ENCODE measurements around the gene USP17L22.
"Not testable (repeated sequence)": the region's sequence is repeated elsewhere in the genome, so short reads cannot be mapped to it uniquely, and the experiment has no call there.

USP17L22 gene, protein sequence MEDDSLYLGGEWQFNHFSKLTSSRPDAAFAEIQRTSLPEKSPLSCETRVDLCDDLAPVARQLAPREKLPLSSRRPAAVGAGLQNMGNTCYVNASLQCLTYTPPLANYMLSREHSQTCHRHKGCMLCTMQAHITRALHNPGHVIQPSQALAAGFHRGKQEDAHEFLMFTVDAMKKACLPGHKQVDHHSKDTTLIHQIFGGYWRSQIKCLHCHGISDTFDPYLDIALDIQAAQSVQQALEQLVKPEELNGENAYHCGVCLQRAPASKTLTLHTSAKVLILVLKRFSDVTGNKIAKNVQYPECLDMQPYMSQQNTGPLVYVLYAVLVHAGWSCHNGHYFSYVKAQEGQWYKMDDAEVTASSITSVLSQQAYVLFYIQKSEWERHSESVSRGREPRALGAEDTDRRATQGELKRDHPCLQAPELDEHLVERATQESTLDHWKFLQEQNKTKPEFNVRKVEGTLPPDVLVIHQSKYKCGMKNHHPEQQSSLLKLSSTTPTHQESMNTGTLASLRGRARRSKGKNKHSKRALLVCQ

DNA sequence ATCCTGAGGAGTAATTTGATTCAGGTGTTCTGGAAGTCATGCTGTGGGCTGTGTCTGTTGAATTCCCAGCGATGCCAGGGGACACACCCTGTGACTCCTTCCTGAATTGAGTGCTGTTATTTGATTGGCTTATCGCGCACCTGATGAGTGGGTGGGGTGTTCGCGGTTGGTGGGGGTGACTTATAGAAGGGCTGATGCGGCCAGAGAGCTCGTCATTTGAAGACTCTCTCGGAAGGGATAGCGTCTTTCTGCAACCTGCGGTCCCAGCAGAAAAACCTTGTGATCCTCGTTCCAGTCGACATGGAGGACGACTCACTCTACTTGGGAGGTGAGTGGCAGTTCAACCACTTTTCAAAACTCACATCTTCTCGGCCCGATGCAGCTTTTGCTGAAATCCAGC is at the start of gene USP17L22:
Gene USP17L22, plus strand, starts transcription at position 301 of the 400 bp plus-strand sequence. Its CDS starts 0 bp downstream, at position 301.
- not testable (repeated sequence) for DNase-seq

DNA sequence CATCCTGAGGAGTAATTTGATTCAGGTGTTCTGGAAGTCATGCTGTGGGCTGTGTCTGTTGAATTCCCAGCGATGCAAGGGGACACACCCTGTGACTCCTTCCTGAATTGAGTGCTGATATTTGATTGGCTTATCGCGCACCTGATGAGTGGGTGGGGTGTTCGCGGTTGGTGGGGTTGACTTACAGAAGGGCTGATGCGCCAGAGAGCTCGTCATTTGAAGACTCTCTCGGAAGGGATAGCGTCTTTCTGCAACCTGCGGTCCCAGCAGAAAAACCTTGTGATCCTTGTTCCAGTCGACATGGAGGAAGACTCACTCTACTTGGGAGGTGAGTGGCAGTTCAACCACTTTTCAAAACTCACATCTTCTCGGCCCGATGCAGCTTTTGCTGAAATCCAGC is 47.6 kb upstream of the USP17L22 start, which contains the start of gene USP17L12:
Gene USP17L12, plus strand, starts transcription at position 301 of the 400 bp plus-strand sequence. Its CDS starts 0 bp downstream, at position 301.
- DNase-seq, result not testable (repeated sequence)

DNA sequence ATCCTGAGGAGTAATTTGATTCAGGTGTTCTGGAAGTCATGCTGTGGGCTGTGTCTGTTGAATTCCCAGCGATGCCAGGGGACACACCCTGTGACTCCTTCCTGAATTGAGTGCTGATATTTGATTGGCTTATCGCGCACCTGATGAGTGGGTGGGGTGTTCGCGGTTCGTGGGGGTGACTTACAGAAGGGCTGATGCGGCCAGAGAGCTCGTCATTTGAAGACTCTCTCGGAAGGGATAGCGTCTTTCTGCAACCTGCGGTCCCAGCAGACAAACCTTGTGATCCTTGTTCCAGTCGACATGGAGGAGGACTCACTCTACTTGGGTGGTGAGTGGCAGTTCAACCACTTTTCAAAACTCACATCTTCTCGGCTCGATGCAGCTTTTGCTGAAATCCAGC is 42.8 kb upstream of the USP17L22 start, which contains the start of gene USP17L13:
Gene USP17L13, plus strand, starts transcription at position 301 of the 400 bp plus-strand sequence. Its CDS starts 0 bp downstream, at position 301.
- DNase-seq, result not testable (repeated sequence)

DNA sequence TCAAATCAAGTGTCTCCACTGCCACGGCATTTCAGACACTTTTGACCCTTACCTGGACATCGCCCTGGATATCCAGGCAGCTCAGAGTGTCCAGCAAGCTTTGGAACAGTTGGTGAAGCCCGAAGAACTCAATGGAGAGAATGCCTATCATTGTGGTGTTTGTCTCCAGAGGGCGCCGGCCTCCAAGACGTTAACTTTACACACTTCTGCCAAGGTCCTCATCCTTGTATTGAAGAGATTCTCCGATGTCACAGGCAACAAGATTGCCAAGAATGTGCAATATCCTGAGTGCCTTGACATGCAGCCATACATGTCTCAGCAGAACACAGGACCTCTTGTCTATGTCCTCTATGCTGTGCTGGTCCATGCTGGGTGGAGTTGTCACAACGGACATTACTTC is 37.2 kb upstream of the USP17L22 start:
- DNase-seq, result not testable (repeated sequence)

DNA sequence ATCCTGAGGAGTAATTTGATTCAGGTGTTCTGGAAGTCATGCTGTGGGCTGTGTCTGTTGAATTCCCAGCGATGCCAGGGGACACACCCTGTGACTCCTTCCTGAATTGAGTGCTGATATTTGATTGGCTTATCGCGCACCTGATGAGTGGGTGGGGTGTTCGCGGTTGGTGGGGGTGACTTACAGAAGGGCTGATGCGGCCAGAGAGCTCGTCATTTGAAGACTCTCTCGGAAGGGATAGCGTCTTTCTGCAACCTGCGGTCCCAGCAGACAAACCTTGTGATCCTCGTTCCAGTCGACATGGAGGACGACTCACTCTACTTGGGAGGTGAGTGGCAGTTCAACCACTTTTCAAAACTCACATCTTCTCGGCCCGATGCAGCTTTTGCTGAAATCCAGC is 33.3 kb upstream of the USP17L22 start, which contains the start of gene USP17L15:
Gene USP17L15, plus strand, starts transcription at position 301 of the 400 bp plus-strand sequence. Its CDS starts 0 bp downstream, at position 301.
- DNase-seq, result not testable (repeated sequence)

DNA sequence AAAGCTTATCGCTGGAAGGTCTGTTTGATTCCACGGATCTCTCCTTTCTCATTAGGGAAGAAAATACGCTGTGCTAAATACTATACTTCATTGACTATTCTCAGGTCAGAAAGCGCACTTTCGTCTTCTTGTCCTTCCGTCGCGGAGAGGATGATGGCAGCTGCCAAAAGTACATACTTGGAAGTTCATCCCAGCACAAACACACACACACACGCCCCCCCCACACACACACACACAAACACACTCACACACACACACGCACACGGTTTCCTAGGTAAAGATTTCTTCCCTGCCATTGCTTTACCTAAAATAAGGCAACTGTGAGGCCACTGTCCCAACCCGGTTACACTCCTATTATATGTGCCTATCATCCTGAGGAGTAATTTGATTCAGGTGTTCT is 29.0 kb upstream of the USP17L22 start:
- DNase-seq, result not testable (repeated sequence)

DNA sequence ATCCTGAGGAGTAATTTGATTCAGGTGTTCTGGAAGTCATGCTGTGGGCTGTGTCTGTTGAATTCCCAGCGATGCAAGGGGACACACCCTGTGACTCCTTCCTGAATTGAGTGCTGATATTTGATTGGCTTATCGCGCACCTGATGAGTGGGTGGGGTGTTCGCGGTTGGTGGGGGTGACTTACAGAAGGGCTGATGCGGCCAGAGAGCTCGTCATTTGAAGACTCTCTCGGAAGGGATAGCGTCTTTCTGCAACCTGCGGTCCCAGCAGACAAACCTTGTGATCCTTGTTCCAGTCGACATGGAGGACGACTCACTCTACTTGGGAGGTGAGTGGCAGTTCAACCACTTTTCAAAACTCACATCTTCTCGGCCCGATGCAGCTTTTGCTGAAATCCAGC is 23.8 kb upstream of the USP17L22 start, which contains the start of gene USP17L17:
Gene USP17L17, plus strand, starts transcription at position 301 of the 400 bp plus-strand sequence. Its CDS starts 0 bp downstream, at position 301.
- not testable (repeated sequence) for DNase-seq

DNA sequence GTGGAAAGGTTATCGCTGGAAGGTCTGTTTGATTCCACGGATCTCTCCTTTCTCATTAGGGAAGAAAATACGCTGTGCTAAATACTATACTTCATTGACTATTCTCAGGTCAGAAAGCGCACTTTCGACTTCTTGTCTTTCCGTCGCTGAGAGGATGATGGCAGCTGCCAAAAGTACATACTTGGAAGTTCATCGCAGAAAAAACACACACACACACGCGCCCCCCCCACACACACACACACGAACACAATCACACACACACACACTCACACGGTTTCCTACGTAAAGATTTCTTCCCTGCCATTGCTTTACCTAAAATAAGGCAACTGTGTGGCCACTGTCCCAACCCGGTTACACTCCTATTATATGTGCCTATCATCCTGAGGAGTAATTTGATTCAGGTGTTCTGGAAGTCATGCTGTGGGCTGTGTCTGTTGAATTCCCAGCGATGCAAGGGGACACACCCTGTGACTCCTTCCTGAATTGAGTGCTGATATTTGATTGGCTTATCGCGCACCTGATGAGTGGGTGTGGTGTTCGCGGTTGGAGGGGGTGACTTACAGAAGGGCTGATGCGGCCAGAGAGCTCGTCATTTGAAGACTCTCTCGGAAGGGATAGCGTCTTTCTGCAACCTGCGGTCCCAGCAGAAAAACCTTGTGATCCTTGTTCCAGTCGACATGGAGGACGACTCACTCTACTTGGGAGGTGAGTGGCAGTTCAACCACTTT is 19.3 kb upstream of the USP17L22 start, which contains the start of gene USP17L18:
Gene USP17L18, plus strand, starts transcription at position 678 of the 728 bp plus-strand sequence. Its CDS starts 0 bp downstream, at position 678.
- DNase-seq, result not testable (repeated sequence)

DNA sequence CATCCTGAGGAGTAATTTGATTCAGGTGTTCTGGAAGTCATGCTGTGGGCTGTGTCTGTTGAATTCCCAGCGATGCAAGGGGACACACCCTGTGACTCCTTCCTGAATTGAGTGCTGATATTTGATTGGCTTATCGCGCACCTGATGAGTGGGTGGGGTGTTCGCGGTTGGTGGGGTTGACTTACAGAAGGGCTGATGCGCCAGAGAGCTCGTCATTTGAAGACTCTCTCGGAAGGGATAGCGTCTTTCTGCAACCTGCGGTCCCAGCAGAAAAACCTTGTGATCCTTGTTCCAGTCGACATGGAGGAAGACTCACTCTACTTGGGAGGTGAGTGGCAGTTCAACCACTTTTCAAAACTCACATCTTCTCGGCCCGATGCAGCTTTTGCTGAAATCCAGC is 14.3 kb upstream of the USP17L22 start, which contains the start of gene USP17L19:
Gene USP17L19, plus strand, starts transcription at position 301 of the 400 bp plus-strand sequence. Its CDS starts 0 bp downstream, at position 301.
- not testable (repeated sequence) for DNase-seq

DNA sequence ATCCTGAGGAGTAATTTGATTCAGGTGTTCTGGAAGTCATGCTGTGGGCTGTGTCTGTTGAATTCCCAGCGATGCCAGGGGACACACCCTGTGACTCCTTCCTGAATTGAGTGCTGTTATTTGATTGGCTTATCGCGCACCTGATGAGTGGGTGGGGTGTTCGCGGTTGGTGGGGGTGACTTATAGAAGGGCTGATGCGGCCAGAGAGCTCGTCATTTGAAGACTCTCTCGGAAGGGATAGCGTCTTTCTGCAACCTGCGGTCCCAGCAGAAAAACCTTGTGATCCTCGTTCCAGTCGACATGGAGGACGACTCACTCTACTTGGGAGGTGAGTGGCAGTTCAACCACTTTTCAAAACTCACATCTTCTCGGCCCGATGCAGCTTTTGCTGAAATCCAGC is 9.6 kb upstream of the USP17L22 start, which contains the start of gene USP17L20:
Gene USP17L20, plus strand, starts transcription at position 301 of the 400 bp plus-strand sequence. Its CDS starts 0 bp downstream, at position 301.
- DNase-seq, result not testable (repeated sequence)

DNA sequence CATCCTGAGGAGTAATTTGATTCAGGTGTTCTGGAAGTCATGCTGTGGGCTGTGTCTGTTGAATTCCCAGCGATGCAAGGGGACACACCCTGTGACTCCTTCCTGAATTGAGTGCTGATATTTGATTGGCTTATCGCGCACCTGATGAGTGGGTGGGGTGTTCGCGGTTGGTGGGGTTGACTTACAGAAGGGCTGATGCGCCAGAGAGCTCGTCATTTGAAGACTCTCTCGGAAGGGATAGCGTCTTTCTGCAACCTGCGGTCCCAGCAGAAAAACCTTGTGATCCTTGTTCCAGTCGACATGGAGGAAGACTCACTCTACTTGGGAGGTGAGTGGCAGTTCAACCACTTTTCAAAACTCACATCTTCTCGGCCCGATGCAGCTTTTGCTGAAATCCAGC is 4.8 kb upstream of the USP17L22 start, which contains the start of gene USP17L21:
Gene USP17L21, plus strand, starts transcription at position 301 of the 400 bp plus-strand sequence. Its CDS starts 0 bp downstream, at position 301.
- not testable (repeated sequence) for DNase-seq

DNA sequence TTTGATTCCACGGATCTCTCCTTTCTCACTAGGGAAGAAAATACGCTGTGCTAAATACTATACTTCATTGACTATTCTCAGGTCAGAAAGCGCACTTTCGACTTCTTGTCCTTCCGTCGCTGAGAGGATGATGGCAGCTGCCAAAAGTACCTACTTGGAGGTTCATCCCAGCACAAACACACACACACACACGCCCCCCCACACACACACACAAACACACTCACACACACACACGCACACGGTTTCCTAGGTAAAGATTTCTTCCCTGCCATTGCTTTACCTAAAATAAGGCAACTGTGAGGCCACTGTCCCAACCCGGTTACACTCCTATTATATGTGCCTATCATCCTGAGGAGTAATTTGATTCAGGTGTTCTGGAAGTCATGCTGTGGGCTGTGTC is 4.3 kb downstream of the USP17L22 start:
- not testable (repeated sequence) for DNase-seq

All from MV-4-11 (cell line).